CD14-positive monocyte (primary cell): ENCODE results near the gene DPP6. TPM values are rescaled to one million over a fixed set of nuclear protein-coding genes. Genes with fewer than 3 reads are reported as not detected.
A peak's percentile ranks its signal among the peaks of the same experiment; 100 is the strongest.

Experiments
- DNase-seq, 3 donors: peaks; one replicate each; pipeline ENCODE4 v3.0.0-alpha.2; 2011 to 2022
- H2AFZ ChIP-seq: 2 replicates; pipeline ENCODE4 v1.6.0; 2012; ENCODE audit warnings: mild to moderate bottlenecking, low read depth, low read length, inconsistent platforms; ENCODE audit not compliant: insufficient read depth, poor library complexity, severe bottlenecking
- H3K27ac ChIP-seq, 2 donors: 1 replicate in 1 of 2; 2 replicates in 1 of 2; pipeline ENCODE4 v1.5.1; 2012 to 2013; ENCODE audit warnings: low read length in 2 of 2, control low read depth in 1 of 2, inconsistent platforms in 1 of 2, low read depth in 1 of 2, mild to moderate bottlenecking in 1 of 2
- H3K27me3 ChIP-seq, 2 donors: one replicate each; pipeline versions ENCODE4 v1.6.0 to v1.6.1; 2011 to 2013; ENCODE audit warnings: low read length in 2 of 2; ENCODE audit not compliant: control insufficient read depth in 2 of 2, insufficient read depth in 2 of 2
- H3K36me3 ChIP-seq, 2 donors: replicated peaks in 1 of 2; 1 replicate in 1 of 2; 2 replicates in 1 of 2; pipeline versions ENCODE4 v1.5.1 to v1.6.1; 2012 to 2013; ENCODE audit warnings: low read length in 2 of 2, control low read depth in 1 of 2, inconsistent platforms in 1 of 2, mild to moderate bottlenecking in 1 of 2; ENCODE audit not compliant: insufficient read depth in 2 of 2, control insufficient read depth in 1 of 2
- H3K4me1 ChIP-seq, 2 donors: 1 replicate in 1 of 2; 2 replicates in 1 of 2; pipeline versions ENCODE4 v1.5.1 to v1.6.1; 2012 to 2013; ENCODE audit warnings: low read length in 2 of 2, control low read depth in 1 of 2, inconsistent platforms in 1 of 2, mild to moderate bottlenecking in 1 of 2, moderate library complexity in 1 of 2; ENCODE audit not compliant: insufficient read depth in 2 of 2, control insufficient read depth in 1 of 2
- H3K4me2 ChIP-seq: replicated peaks from 2 replicates; pipeline ENCODE3; 2012; ENCODE audit warnings: low read length, moderate library complexity, mild to moderate bottlenecking; ENCODE audit not compliant: poor library complexity, severe bottlenecking; ENCODE audit errors: extremely low read depth
- H3K4me3 ChIP-seq, 3 experiments: fragments of 200-600 bp in 1 of 3; sonication (generic) in 1 of 3; replicated peaks in 1 of 3; 1 replicate in 2 of 3; 2 replicates in 1 of 3; pipeline ENCODE4 v1.5.1; 2011 to 2013; ENCODE audit warnings: low read length in 3 of 3, mild to moderate bottlenecking in 3 of 3, control low read depth in 2 of 3, low read depth in 2 of 3, inconsistent platforms in 1 of 3, moderate library complexity in 1 of 3
- H3K79me2 ChIP-seq: 2 replicates; pipeline ENCODE4 v1.6.0; 2012; ENCODE audit warnings: mild to moderate bottlenecking, control low read depth, inconsistent platforms, low read length, moderate library complexity; ENCODE audit not compliant: insufficient read depth
- H3K9ac ChIP-seq: 2 replicates; pipeline ENCODE4 v1.6.0; 2017; ENCODE audit warnings: low read length, mild to moderate bottlenecking; ENCODE audit not compliant: insufficient read depth, poor library complexity, severe bottlenecking
- H3K9me3 ChIP-seq, 2 donors: replicated peaks in 1 of 2; 1 replicate in 1 of 2; 2 replicates in 1 of 2; pipeline versions ENCODE4 v1.5.1 to v1.6.1; 2012 to 2013; ENCODE audit warnings: low read length in 2 of 2, control low read depth in 1 of 2; ENCODE audit not compliant: control insufficient read depth in 1 of 2, insufficient read depth in 1 of 2
- H4K20me1 ChIP-seq: 2 replicates; pipeline ENCODE4 v1.6.0; 2012; ENCODE audit warnings: mild to moderate bottlenecking, low read length, control low read depth, moderate library complexity; ENCODE audit not compliant: insufficient read depth
- H3K27ac Mint-ChIP-seq, 7 donors: one replicate each; pipeline ENCODE4 v1.8.0; 2020; ENCODE audit warnings: mild to moderate bottlenecking in 7 of 7, mixed read lengths in 7 of 7, moderate library complexity in 6 of 7, inconsistent platforms in 2 of 7
- H3K27me3 Mint-ChIP-seq, 3 donors: one replicate each; pipeline ENCODE4 v1.8.0; 2021 to 2022; ENCODE audit warnings: low read depth in 3 of 3, mild to moderate bottlenecking in 3 of 3, mixed read lengths in 3 of 3, moderate library complexity in 3 of 3, inconsistent platforms in 1 of 3
- H3K36me3 Mint-ChIP-seq, 2 donors: one replicate each; pipeline ENCODE4 v1.8.0; 2020; ENCODE audit warnings: mixed read lengths in 2 of 2, inconsistent platforms in 1 of 2, mild to moderate bottlenecking in 1 of 2
- H3K4me1 Mint-ChIP-seq: one replicate; pipeline ENCODE4 v1.8.0; 2020; ENCODE audit warnings: mild to moderate bottlenecking, mixed read lengths
- H3K4me3 Mint-ChIP-seq, 2 donors: one replicate each; pipeline ENCODE4 v1.8.0; 2020; ENCODE audit warnings: mild to moderate bottlenecking in 2 of 2, mixed read lengths in 2 of 2, moderate library complexity in 1 of 2
- H3K9me3 Mint-ChIP-seq, 7 donors: one replicate each; pipeline ENCODE4 v1.8.0; 2020 to 2022; ENCODE audit warnings: mixed read lengths in 7 of 7, mild to moderate bottlenecking in 6 of 7, moderate library complexity in 6 of 7, inconsistent platforms in 2 of 7
- CTCF ChIP-seq: fragments of 200-600 bp; IDR thresholded peaks from one replicate; pipeline ENCODE4 v1.8.0; 2022; ENCODE audit warnings: antibody characterized with exemption, mild to moderate bottlenecking
- WGBS: methylation state at CpG from one replicate; pipeline ENCODE4 v1.1.5; 2013; ENCODE audit warnings: missing lambda C conversion rate; ENCODE audit not compliant: insufficient coverage; 5-methylcytosine and 5-hydroxymethylcytosine counted together
- intact Hi-C, 2 donors: fragments of 100-400 bp; cut with micrococcal nuclease; formaldehyde crosslinking; loops; one replicate each; pipeline versions ENCODE4 v1.15.0 to v1.15.1; 2023
- polyA plus RNA-seq, 3 donors: library from polyadenylated mRNA; depleted of rRNA in 1 of 3; unstranded in 2 of 3; stranded (reverse) in 1 of 3; fragments of 300-500 nt in 2 of 3; fragments of >200 nt in 1 of 3; fragmentation: Illumina TruSeq in 2 of 3; gene quantifications; 1 replicate in 2 of 3; 2 replicates in 1 of 3; pipeline ENCODE4 v1.2.3, GENCODE V29; 2012 to 2021

Gene DPP6
- polyA plus RNA-seq, 3 donors, result not detected

GRCh38 chr7:154906736-154907355, 854.6 kb downstream of the DPP6 start:
- no peak for DNase-seq
- Histone ChIP-seq H3K4me3 (no peak overlapping the region), H3K79me2 (no peaks in the 10 kb centered on the region), H3K9me3 (peaks cover 0 to 10% of the 10 kb centered on the region in 2 donors), H4K20me1 (no peaks in the 10 kb centered on the region), H3K27me3 (no peaks in the 10 kb centered on the region), H3K9ac (no peak overlapping the region), H3K4me1 (no peaks in the 10 kb centered on the region), H3K4me2 (no peak overlapping the region), H3K36me3 (no peaks in the 10 kb centered on the region), H2AFZ (no peak overlapping the region), H3K27ac (no peak overlapping the region)
- Mint-ChIP-seq H3K36me3 (no peaks in the 10 kb centered on the region), H3K4me3 (no peak overlapping the region), H3K9me3 (peaks cover 11 to 18% (median 14%) of the 10 kb centered on the region in 7 donors), H3K4me1 (no peaks in the 10 kb centered on the region), H3K27me3 (peaks cover 7 to 13% (median 8%) of the 10 kb centered on the region in 3 donors), H3K27ac (no peak overlapping the region)
- WGBS, result 95% methylated on average over 39 of the region's 41 CpGs
- intact Hi-C loops, result no loop called here
- TF ChIP-seq CTCF, result no peak

GRCh38 chr7:154907651-154908620, 855.7 kb downstream of the DPP6 start:
- H3K4me1 ChIP-seq, result no peaks in the 10 kb centered on the region
- 78% methylated on average over 19 of the region's 21 CpGs for WGBS
- DNase-seq, result no peak
- peaks cover 7 to 13% (median 8%) of the 10 kb centered on the region in 3 donors for H3K27me3 Mint-ChIP-seq
- no peak for TF ChIP-seq CTCF
- H3K9ac ChIP-seq, result no peak overlapping the region
- H3K4me3 ChIP-seq, result no peak overlapping the region
- H2AFZ ChIP-seq, result no peak overlapping the region
- no peak overlapping the region for H3K27ac Mint-ChIP-seq
- H4K20me1 ChIP-seq, result no peaks in the 10 kb centered on the region
- H3K4me1 Mint-ChIP-seq, result no peaks in the 10 kb centered on the region
- intact Hi-C loops, result no loop called here
- no peak overlapping the region for H3K27ac ChIP-seq
- H3K4me3 Mint-ChIP-seq, result peak overlapping the region in 1 of 2 donors; percentile 40
- peaks cover 11 to 18% (median 14%) of the 10 kb centered on the region in 7 donors for H3K9me3 Mint-ChIP-seq
- H3K9me3 ChIP-seq, result peaks cover 0 to 10% of the 10 kb centered on the region in 2 donors
- H3K36me3 Mint-ChIP-seq, result no peaks in the 10 kb centered on the region
- no peaks in the 10 kb centered on the region for H3K27me3 ChIP-seq
- no peaks in the 10 kb centered on the region for H3K36me3 ChIP-seq
- no peak overlapping the region for H3K4me2 ChIP-seq
- H3K79me2 ChIP-seq, result no peaks in the 10 kb centered on the region
